ENCODE data around the gene VPS72. TPM values are rescaled to one million over a fixed set of nuclear protein-coding genes. Genes with fewer than 3 reads are reported as not detected.
"Not testable (repeated sequence)": the region's sequence is repeated elsewhere in the genome, so short reads cannot be mapped to it uniquely, and the experiment has no call there.

The VPS72 gene
- 75.3 TPM for total RNA-seq

DNA sequence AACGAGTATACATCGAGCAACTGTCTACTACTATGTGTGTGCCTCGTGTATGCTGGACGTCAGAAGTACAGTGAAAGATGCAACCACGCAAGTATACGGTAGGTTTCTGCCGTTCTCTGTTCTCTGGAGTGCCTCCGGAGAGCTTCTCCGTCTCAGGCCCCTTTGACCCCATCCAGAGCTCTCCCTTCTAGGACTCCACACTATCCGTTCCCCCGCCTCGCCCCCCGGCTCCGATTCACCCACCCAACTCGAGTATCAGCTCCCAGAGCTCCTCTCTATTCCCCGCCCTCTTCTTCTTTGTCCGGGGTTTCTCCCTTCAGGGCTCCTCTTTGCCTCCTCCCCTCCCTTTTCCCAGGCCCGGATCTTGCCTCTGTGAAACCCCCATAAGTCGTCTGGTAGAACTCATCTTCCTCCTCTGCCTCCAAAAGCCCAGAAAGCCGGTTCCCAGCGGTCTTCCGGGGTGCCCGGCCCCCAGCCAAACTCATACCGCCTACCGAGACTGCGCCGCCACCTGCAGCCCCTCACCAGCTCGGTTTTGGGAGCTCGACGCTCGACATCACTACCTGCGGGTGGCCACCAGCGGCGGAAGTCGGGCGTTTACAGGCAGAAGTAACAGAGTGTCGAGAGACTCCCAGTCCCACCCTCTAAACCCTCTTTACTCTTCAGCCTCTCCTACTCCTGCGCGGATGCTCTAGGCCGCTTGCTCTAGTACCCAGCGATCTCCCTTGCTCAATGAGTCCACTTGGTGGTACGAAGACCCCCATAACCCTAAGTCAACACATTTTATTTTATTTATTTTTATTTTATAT, at the start of gene VPS72:
TSS of gene VPS72 (minus strand) at position 561 of the 809 bp plus-strand sequence. CDS start at position 485, 76 bp downstream.
- DNase-seq = peak; percentile 84

- peak; percentile 2 for DNase-seq
Measured at GRCh38 chr1:151238467-151238739, 48.4 kb upstream of the VPS72 start.

DNA sequence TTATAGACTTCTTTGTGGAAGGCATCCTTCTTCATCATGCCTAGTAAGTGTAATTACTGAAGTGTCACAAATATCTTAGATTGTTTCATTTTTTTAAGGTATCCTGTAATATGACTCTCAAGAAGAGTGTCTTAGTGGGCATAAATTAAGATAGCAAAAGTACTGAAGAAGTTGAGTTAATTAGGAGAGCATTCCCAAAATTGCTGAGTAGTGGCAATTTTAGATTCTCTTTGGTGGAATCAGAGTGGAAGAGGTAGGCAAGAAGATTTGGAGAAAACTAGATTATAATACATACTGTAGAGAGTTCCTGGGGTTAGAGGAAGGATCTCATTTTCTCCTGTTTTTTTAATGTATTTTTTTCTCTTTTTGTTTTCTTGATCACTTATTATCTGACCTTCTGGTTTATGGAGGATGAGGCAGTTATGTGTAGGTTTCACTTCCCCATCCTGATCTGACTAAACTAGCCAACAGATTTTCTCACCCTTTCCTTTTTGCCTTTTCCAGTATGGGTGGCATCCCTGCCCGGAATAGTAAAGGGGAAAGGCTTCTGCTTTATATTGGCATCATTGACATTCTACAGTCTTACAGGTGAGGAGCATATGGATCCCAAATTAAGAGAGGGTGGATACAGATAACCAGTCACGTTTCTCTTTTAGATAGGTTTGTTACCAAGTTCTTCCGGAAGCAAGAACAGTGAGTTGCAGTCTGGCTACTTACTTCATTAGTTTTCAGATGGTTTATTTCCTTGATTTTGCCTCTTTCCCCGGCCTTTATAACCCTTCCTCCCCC, 47.9 kb upstream of the VPS72 start:
- DNase-seq = no peak

DNA sequence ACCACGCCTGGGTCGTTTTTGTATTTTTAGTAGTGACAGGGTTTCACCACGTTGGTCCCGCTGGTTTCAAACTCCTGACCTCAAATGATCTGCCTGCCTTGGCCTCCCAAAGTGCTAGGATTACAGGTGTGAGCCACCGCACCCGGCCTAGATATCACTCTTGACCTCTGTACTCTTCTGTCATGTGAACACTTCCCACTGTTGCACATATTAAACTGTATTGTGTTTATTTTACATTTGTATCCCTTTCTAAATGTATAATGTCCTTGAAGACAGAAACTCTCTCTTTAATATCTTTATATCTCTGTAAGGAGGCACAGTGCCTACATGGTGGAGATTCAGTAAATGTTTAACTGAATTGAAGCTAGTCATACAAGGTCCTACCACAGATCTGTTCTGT, 45.2 kb upstream of the VPS72 start:
- DNase-seq = no peak

DNA sequence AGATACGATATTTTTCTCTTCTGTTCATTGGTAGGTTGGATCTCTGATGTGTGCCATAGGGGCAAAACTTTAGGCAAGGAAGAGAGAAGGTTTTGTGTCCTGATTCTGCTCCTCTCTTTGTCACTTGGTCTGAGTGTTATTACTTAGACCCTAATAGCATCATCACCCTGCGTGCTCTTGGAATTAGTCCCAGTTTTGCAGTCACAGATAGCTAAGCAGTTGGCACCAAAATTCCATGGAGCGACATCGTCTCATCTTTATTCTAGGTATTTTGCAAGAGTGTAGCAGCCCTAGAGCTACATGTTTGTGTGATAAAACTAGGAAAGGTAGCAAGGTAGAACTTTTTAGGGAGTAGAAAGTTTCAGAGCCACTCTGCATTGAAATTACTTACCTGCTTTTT, 32.1 kb upstream of the VPS72 start:
- DNase-seq = no peak

- DNase-seq = no peak
Measured at GRCh38 chr1:151221616-151222015, 31.6 kb upstream of the VPS72 start.

DNA sequence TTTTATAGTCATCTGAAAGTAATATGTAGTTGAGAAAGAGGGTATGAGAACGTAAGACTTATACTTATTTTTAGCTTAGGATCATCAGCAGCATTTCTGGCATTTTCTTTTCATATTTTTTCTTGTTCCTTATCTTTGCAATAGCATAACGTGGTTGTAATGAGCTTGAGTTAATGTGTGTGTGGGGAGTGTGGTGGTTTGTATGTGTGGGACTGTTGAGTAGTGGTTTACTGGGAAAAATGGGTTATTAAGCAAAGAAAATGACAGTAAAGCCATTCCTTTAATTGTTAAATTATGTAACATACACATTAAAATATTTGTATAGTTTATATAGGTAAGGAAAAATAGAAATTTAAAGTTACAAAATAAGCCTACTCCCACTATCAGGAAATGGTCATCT, 23.6 kb upstream of the VPS72 start:
- DNase-seq = no peak

GRCh38 chr1:151211972-151212705, 22.1 kb upstream of the VPS72 start:
- DNase-seq = no peak

- no peak for DNase-seq
Measured at GRCh38 chr1:151210830-151211229, 20.8 kb upstream of the VPS72 start.

DNA sequence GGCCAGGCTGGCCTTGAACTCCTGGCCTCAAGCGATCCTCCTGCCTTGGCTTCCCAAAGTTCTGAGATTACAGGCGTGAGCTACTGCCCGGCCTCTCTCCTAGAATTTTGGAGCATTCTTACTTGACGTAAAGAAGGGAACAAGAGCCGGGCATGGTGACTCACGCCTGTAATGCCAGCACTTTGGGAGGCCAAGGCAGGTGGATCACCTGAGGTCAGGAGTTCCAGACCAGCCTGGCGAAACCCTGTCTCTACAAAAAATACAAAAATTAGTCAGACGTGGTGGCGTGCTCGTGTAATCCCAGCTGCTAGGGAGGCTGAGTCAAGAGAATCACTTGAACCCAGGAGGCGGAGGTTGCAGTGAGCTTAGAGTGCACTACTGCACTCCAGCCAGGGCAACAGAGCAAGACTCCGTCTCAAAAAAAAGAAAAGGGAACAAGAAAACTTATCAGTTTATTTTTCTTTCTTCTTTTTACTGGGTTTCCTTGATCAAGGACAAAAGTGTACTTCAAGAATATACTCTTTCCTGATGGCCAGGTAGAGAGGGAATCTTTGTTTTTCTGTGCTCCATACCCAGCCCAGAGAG, 15.5 kb upstream of the VPS72 start:
- DNase-seq = not testable (repeated sequence)

GRCh38 chr1:151199873-151200581, 10.0 kb upstream of the VPS72 start:
- DNase-seq = peak; percentile 19

DNA sequence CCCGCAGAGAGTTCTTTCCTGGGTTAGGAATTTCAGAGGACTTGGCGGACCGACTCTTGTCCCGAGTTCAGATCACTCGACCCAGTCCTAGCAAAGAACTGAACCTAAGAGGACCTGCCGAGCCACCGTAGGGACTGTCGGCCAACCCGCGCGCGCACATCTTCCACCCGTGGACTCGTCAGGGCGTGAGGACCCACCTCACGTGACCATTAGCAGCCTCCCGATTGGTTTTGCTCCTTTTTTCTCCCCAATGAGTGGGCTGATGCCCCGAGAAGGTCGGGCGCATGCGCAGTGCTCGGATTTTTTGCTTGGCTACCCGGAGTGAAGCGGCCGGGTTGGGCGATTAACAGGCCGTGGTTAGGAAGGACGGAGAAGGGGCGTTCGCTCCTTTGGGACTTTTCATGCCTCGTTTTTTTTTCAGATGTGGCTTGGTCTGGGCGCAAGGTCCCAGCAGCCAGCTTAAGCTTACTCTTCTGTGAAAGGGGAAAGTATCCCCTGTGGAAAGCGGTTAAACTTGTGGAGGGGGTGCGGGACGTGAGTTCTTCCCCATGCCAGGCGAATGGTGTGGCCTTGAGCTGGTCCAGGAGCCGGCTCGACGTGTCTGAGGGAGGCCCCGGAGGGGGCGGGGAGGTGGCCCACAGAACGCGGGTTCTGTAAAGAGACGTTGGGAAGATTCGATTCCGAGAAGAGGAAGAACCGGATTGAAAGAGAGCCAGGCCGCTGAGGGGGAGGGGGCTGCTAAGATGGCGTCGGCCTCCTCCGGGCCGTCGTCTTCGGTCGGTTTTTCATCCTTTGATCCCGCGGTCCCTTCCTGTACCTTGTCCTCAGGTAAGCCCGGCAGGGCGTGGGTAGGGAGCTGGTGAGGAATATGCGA, 8.5 kb upstream of the VPS72 start, which contains the start of gene PIP5K1A:
TSS of gene PIP5K1A (plus strand) at position 299 of the 874 bp plus-strand sequence. CDS start at position 744, 445 bp downstream.
- peak; percentile 95 for DNase-seq

- DNase-seq = no peak
Measured at GRCh38 chr1:151197863-151198253, 7.9 kb upstream of the VPS72 start.

DNA sequence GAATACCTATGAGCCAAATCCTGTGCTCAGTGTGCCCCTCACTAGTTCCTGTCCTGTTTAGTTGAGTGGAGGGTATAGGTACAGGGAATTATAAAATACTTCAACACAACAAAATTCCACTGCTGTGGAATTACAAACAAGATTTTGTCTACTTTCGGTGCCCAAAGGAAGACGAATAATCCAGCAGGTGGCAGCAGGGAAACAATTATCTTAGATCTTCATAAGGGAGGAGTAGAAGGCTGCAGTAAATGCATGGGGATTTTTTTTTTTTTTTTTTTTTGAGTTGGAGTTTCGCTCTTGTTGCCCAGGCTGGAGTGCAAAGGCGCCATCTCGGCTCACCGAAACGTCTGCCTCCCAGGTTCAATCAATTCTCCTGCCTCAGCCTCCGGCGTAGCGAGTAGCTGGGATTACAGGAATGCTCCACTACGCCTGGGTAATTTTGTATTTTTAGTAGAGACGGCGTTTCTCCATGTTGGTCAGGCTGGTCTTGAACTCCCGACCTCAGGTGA, 6.3 kb upstream of the VPS72 start:
- peak; percentile 9 for DNase-seq

DNA sequence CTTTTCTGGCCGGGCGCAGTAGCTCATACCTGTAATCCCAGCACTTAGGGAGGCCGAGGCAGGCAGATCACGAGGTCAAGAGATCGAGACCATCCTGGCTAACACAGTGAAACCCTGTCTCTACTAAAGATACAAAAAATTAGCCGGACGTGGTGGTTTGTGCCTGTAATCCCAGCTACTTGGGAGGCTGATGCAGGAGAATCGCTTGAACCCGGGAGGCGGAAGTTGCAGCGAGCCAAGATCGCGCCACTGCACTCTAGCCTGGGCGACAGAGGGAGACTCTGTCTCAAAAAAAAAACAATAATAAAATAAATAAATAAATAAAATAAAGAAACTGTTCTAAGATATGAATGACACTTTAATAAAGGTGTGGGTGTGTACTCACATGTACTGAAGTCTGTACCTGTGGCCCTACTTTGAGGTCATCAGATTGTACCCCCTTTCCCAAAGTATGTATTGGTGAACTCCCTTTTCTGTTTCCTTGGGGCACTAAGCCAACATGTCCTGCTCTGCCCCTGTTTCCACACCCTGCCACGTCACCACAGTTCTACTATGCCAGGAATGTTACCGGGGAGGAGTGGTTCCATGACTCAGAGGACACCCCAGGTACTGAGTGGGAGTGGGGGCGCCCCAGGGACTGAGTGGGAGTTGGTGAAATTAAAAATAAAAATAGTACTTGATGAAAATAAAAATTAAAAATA, 5.0 kb upstream of the VPS72 start:
- peak; percentile 4 for DNase-seq

DNA sequence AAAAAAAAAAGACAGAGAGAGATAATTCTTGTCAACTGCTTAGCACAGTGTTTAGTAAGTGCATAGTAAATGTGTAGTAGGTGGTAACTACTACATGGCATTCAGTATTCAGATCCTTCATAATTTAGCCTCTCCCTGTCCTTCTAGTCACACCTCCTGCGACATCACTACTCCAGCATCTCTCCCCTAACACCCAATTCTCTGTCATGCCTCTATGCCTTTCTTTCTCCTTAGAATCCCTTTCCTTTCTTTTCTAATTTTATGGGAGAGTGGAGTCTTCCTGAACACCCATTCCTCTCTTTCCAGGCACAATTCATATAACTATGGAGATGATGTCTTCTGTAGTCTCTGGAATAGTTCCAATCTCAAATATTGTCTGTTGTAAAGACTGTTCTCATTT, 3.9 kb upstream of the VPS72 start:
- no peak for DNase-seq

DNA sequence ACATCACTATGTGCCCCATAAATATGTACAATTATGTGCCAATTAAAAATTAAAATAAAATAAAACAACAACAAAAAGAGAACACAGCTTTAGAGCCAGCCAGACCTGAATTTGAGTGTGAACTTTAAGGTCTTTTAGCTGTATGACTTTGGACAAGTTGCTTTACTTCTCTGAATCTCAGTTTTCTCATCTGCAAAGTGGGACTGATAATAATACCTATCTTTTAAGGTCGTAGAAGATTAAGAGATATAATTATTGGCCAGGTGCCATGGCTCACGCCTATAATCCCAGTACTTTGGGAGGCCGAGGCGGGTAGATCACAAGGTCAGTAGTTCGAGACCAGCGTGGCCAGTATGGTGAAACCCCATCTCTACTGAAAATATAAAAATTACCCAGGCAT, 3.3 kb upstream of the VPS72 start:
- DNase-seq = no peak

- no peak for DNase-seq
Measured at GRCh38 chr1:151192047-151192446, 2.0 kb upstream of the VPS72 start.

DNA sequence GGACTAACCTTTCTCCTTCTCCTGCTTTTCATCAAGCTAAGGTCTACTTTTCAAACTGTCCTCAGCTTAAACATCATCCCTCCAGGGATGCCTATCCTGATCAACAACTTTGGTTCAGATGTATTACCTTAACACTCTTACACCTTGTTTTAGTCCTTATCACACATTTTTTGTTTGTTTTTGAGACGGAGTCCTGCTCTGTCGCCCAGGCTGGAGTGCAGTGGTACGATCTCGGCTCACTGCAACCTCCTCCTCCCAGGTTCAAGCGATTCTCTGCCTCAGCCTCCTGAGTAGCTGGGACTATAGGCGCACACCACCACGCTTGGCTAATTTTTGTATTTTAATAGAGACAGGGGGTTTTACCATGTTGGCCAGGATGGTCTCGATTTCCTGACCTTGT, 1.3 kb downstream of the VPS72 start:
- DNase-seq = not testable (repeated sequence)

- no peak for DNase-seq
Measured at GRCh38 chr1:151187205-151187604, 2.8 kb downstream of the VPS72 start.
